Measurements from ENCODE around the gene IKBKE. TPM values are rescaled to one million over a fixed set of nuclear protein-coding genes. Genes with fewer than 3 reads are reported as not detected.

IKBKE gene
- total and polyA plus RNA-seq, 2 donors (not counting 3 experiments of a cell fraction or from before 2014, with no cell fraction given) = 17.9 to 20.7 TPM

GRCh38 chr1:206430031-206430983, 40.0 kb upstream of the IKBKE start:
- dilution Hi-C loops (cut with MboI; ENCODE audit: extremely low pct_ligation_motif_present, low sequenced_read_pairs) = no loop called here
- intact Hi-C loops (cut with micrococcal nuclease) = no loop called here
- Histone ChIP-seq H3K9me3 (replicated peaks; ENCODE audit: control insufficient read depth, insufficient read depth, low read length) (no peaks in the 10 kb centered on the region), H4K20me1 (replicated peaks; ENCODE audit: control insufficient read depth, extremely low read depth, insufficient read depth, low read length) (no peaks in the 10 kb centered on the region), H3K4me2 (ENCODE audit: insufficient read depth, low read length) (peak overlapping the region; percentile 47), H3K9me1 (replicated peaks; ENCODE audit: control insufficient read depth, extremely low read depth, insufficient read depth, low read length) (no peaks in the 10 kb centered on the region), H2AFZ (ENCODE audit: low read depth, low read length) (no peak overlapping the region), H3K4me3 (replicated peaks in 1 of 3; ENCODE audit: insufficient read depth in 1 of 3, low read depth in 1 of 3, low read length in 3 of 3) (no peak overlapping the region), H3K4me1 (ENCODE audit: control insufficient read depth, extremely low read depth, insufficient read depth, low read length) (peaks cover 26% of the 10 kb centered on the region), H3K9ac (replicated peaks; ENCODE audit: extremely low read depth, insufficient read depth, low read length) (peak overlapping the region; percentile 61), H3K27me3 (ENCODE audit: control insufficient read depth in 2 of 2, insufficient read depth in 2 of 2, low read length in 2 of 2) (no peaks in the 10 kb centered on the region), H3K79me2 (ENCODE audit: control insufficient read depth, insufficient read depth, low read length) (no peaks in the 10 kb centered on the region), H3K36me3 (ENCODE audit: control insufficient read depth in 2 of 2, extremely low read depth in 1 of 2, insufficient read depth in 2 of 2, low read length in 2 of 2) (peaks cover 5 to 14% of the 10 kb centered on the region in 2 experiments), H3K27ac (ENCODE audit: insufficient read depth, low read depth, low read length) (peak overlapping the region; percentile 75)
- FAIRE-seq (peak; percentile 95), DNase-seq (ENCODE audit: low read depth, low spot score) (peak; percentile 89)
- CTCF ChIA-PET = interaction anchor here (0.8 to 1.8 kb wide), 6 partner anchors 10 to 40 kb away, joined by 3 to 7 read pairs (median 5); partner anchors contain the start of gene IKBKE
- POLR2A ChIA-PET = no interaction called here
- BruUV-seq (replicated peaks) = TSS peak; percentile 78
- peak in 1 of 2 donors; percentile 1 for TF ChIP-seq CTCF (IDR thresholded peaks at IDR 0.05; ENCODE audit: extremely low read depth in 1 of 2, insufficient read depth in 1 of 2, low read depth in 1 of 2, low read length in 2 of 2)
- no peak for TF ChIP-seq FOS (IDR thresholded peaks at IDR 0.05; ENCODE audit: borderline replicate concordance, insufficient read depth, low read length)
- TF ChIP-seq POLR2A (IDR thresholded peaks at IDR 0.05; ENCODE audit: low read depth, low read length) = peak; percentile 37
- no peak for TF ChIP-seq JUN (IDR thresholded peaks at IDR 0.05; ENCODE audit: borderline replicate concordance, insufficient read depth, insufficient read length, low read depth)
- TF ChIP-seq POLR2AphosphoS5 (IDR thresholded peaks at IDR 0.05; ENCODE audit: insufficient read depth, low read depth, low read length) = peak; percentile 17
- no peak for TF ChIP-seq MYC (IDR thresholded peaks at IDR 0.05; ENCODE audit: low read depth, low read length)
- TF ChIP-seq GATA2 (IDR thresholded peaks at IDR 0.05; ENCODE audit: insufficient read depth, insufficient read length, low read depth, low read length) = no peak

All from endothelial cell of umbilical vein (primary cell).